ENCODE data around the gene ANXA11. TPM values are rescaled to one million over a fixed set of nuclear protein-coding genes. Genes with fewer than 3 reads are reported as not detected.
A peak's percentile ranks its signal among the peaks of the same experiment; 100 is the strongest.
"Not testable (repeated sequence)": the region's sequence is repeated elsewhere in the genome, so short reads cannot be mapped to it uniquely, and the experiment has no call there.

ANXA11 gene
- total RNA-seq, 1 experiment from 2014 or later = 67.3 TPM

DNA sequence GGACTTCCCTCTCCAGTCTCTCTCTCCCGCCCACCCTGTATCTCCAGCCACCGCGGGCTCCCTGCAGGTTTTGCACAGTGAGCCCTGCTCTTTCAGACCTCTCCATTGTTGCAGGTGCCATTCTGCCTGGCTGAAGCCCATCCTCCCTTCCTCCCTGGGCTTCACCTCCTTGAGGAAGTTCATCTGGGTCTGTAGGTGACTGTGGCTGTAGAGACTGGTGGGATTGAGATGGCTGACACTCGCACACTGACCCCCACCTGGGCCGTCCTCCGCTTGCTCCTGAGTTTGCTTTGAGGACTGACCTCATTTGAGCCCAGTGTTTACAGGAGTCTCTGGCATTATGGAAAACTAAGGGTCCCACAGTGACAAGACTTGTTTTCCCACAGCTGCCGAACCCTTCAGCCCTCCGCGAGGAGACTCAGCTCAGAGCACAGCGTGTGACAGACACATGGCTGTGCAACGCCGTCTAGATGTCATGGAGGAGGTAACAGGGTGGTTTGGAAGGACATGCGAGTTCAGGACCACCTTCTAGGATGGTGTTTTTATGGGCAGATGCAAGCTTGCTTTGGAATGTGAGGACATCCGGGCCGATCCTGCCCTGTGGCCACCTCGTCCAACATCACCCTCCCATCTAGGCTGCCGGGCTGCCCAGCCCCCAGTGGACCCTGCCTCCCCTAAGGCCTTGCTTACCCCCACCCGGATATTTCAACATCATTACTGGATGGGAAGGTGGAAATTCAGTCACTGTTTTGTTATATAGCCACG is 63.5 kb downstream of the ANXA11 start:
- Histone ChIP-seq H3K36me3 (replicated peaks; ENCODE audit: control insufficient read depth, insufficient read depth, low read length) (no peaks in the 10 kb centered on the region), H3K4me3 (ENCODE audit: insufficient read depth, low read depth, low read length) (no peak overlapping the region), H3K27me3 (ENCODE audit: control insufficient read depth, insufficient read depth, low read length) (no peaks in the 10 kb centered on the region)
- peak; percentile 50 for DNase-seq

DNA sequence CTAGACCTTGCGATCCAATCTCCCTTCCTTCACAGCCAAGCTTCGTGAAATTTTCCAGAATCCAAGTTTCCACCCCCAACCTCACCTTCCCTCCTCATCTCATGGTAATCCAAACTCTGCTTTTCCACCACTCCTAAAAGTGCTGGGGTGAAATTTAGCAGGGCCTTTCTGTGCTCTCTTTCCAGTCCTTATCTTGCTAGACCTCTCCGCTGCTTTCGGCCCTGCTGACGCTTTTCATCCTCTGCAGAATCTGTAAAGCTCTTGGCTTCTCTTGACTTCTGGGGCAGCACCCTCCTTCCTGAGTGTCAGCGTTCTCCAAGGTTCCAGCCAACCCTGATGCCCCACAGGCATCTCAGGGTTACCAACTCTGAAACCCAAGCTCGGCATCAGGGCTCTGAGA is 65.1 kb downstream of the ANXA11 start:
- H3K36me3 ChIP-seq (replicated peaks; ENCODE audit: control insufficient read depth, insufficient read depth, low read length) = no peaks in the 10 kb centered on the region
- DNase-seq = no peak
- no peaks in the 10 kb centered on the region for H3K27me3 ChIP-seq (ENCODE audit: control insufficient read depth, insufficient read depth, low read length)
- H3K4me3 ChIP-seq (ENCODE audit: insufficient read depth, low read depth, low read length) = no peak overlapping the region

DNA sequence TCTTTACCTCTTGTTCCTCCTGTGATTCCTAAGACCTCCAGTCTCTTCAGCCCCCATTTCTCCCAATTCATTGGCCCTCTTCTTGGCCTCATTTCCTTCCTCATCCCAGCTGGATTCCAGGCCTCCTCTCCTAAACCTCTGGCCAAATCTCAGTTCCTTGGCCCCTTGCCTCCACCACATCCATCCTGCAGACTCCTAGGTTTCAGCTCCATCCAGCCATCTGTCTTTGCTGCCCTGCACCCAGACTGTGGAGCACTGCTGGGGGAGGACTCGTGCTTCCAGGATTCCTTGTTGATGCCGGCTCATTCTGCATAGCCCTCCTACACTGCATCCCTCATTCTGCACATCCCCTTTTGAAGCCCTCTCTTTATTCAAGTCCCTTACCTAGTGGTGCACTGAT is 66.1 kb downstream of the ANXA11 start:
- no peak for DNase-seq
- Histone ChIP-seq H3K27me3 (ENCODE audit: control insufficient read depth, insufficient read depth, low read length) (no peaks in the 10 kb centered on the region), H3K36me3 (replicated peaks; ENCODE audit: control insufficient read depth, insufficient read depth, low read length) (no peaks in the 10 kb centered on the region), H3K4me3 (ENCODE audit: insufficient read depth, low read depth, low read length) (no peak overlapping the region)

DNA sequence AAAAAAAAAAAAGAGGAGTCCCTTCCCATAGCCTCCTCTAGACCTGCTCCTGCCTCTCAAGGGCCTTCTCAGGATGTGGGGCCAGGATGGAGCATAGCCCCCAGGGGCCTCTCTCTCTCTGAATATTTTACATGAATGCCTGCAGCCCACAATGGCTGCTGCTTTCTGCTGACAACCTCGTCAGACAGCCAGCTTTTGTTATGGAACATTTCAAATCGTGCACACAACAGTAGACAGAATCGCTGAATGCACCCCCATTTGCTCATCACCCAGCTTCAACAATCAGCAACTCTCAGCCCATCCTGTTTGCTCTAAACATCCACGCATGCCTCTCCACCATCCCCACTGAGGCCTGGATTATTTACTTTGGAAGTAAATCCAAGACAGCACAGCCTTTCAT is 67.4 kb downstream of the ANXA11 start:
- Histone ChIP-seq H3K4me3 (ENCODE audit: insufficient read depth, low read depth, low read length) (no peak overlapping the region), H3K36me3 (replicated peaks; ENCODE audit: control insufficient read depth, insufficient read depth, low read length) (no peaks in the 10 kb centered on the region), H3K27me3 (ENCODE audit: control insufficient read depth, insufficient read depth, low read length) (peaks cover 6% of the 10 kb centered on the region)
- peak; percentile 13 for DNase-seq

DNA sequence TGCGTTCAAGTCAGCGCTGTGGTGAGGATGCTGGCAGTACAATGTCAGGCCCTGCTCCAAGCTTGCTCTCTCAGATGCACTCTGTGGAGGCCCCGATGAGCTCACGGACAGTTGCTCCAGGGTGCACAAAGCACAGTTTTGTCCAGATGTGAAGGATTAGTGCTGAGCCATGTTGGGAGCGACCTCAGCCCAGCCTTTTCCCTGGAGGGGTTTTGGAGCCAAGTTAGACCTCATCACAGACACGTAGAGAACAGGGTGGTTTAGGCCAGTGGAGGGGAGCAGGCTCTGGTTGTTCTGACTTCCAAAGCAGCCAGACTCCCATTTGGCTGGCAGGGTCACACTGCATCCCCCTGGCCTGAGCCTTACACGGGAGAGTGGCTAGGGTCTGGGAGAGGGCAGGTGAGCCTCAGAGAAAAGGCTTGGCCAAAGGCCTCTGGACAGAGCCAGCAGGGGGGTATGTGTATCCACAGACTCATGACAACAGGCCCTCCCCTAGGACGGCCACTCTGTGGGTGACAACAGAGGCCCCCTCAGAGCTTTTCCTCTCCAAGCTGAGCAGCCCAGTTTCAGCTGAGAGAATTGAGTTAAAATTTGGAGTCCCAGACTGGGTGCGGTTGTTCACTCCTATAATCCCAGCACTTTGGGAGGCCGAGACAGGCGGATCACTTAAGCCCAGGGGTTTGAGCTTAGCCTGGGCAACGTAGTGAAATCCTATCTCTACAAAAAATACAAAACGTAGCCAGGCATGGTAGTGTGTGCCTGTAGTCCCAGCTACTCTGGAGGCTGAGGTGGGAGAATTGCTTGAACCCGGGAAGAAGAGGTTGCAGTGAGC is 68.1 kb downstream of the ANXA11 start:
- Histone ChIP-seq H3K27me3 (ENCODE audit: control insufficient read depth, insufficient read depth, low read length) (peaks cover 13% of the 10 kb centered on the region), H3K36me3 (replicated peaks; ENCODE audit: control insufficient read depth, insufficient read depth, low read length) (no peaks in the 10 kb centered on the region), H3K4me3 (ENCODE audit: insufficient read depth, low read depth, low read length) (no peak overlapping the region)
- peak; percentile 15 for DNase-seq

DNA sequence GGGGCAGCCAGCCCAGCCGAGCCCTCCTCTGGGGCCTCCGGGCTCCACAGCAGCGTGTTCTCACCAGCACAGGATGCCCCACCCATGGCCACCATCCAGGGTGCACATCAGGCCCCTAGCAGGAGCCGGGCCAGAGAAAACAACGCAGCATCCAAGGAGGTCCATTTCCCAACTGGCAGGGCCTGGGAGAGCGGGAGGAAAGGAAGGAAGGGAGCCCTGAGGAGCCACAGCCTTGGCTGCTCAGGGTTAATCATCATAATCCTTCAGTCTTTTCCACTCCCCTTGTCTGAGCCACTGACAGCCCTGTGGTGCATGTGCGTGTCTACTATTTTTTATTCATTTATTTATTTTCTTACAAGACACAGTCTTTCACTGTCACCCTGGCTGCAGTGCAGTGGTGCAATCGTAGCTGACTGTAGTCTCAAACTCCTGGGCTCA is 69.2 kb downstream of the ANXA11 start:
- peak; percentile 37 for DNase-seq
- Histone ChIP-seq H3K36me3 (replicated peaks; ENCODE audit: control insufficient read depth, insufficient read depth, low read length) (no peaks in the 10 kb centered on the region), H3K27me3 (ENCODE audit: control insufficient read depth, insufficient read depth, low read length) (peaks cover 20% of the 10 kb centered on the region), H3K4me3 (ENCODE audit: insufficient read depth, low read depth, low read length) (no peak overlapping the region)

DNA sequence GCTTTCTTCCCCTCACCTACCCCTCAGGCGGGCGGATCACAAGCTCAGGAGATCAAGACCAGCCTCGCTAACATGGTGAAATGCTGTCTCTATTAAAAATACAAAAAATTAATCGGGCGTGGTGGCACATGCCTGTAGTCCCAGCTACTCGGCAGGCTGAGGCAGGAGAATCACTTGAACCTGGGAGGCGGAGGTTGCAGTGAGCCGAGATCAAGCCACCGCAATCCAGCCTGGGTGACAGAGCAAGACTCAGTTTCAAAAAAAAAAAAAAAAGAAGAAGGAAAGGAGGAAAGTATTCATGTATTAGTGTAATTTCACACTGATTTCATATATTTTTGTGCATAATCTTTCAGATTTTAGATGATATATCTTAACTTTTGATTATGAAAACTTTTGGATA is 71.7 kb downstream of the ANXA11 start:
- peaks cover 20% of the 10 kb centered on the region for H3K27me3 ChIP-seq (ENCODE audit: control insufficient read depth, insufficient read depth, low read length)
- DNase-seq; H3K36me3 ChIP-seq (replicated peaks; ENCODE audit: control insufficient read depth, insufficient read depth, low read length); H3K4me3 ChIP-seq (ENCODE audit: insufficient read depth, low read depth, low read length): not testable (repeated sequence)

DNA sequence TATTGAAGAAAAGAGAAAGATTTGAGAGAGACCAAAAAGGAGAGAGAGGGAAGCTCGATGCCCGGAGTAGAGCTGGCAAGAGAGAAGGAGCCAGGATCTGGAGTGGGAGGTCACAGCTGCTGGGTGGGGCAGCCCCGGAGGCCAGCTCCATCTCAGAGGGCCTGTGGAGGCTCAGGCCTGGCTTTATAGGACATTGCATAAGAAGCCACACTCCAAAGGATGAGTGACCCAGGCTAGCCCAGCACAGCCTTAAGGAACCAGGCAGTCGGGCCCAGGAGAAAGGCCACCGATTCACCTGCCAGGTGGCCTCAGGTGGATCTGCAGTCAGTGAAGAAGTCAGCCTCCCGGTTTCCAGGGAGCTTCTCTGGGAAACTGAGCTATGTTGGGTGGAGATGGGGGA is 72.1 kb downstream of the ANXA11 start:
- H3K4me3 ChIP-seq (ENCODE audit: insufficient read depth, low read depth, low read length) = no peak overlapping the region
- peak; percentile 51 for DNase-seq

DNA sequence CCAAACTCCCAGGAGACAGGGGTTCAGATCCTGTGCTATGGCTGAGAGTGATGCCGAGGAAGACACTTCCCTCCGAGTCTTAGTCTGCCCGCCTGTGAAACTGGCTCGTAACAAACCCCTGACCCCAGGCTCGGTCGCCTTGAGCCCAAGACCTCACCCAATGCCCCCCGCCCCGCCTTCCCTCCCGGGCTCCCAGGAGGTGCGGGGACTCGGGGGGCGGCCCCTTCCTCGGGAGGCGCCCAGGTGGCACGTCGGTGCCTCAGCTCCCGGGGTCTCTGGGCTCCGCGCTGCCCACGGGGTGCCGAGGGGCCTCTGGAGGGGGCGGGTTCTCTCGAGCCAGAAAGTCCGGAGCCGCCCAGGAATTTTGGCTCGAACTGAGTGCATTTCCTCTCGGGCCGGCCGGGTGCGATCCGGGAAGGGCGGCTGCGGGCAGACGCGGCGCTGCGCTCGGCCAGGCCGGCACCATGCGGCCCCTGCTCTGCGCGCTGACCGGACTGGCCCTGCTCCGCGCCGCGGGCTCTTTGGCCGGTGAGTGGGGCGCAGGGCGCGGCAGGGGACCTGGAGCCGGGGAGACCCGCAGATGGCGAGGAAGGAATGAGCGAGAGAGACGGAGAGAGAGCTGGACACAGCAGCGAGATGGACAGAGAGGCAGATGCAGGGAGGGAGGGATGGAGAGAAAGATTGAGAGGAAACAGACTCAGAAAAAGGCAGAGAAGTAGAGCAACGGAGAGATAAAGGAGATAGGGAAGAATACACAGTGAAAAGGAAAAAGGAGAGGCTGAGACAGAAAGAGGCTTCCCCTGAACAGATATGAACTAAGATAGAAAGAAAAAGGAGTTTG is 72.8 kb downstream of the ANXA11 start, which contains the start of gene PLAC9:
TSS of gene PLAC9 (plus strand) at position 432 of the 841 bp plus-strand sequence. CDS start at position 465, 33 bp downstream.
- DNase-seq = peak; percentile 85
- H3K36me3 ChIP-seq (replicated peaks; ENCODE audit: control insufficient read depth, insufficient read depth, low read length) = no peaks in the 10 kb centered on the region
- H3K27me3 ChIP-seq (ENCODE audit: control insufficient read depth, insufficient read depth, low read length) = peaks cover 20% of the 10 kb centered on the region
- peak within 1 kb of the TSS; percentile 53 for H3K4me3 ChIP-seq (ENCODE audit: insufficient read depth, low read depth, low read length)

More for the DNA sequence above, 72.1 kb downstream of the ANXA11 start:
- Histone ChIP-seq H3K27me3 (ENCODE audit: control insufficient read depth, insufficient read depth, low read length) (peaks cover 20% of the 10 kb centered on the region), H3K36me3 (replicated peaks; ENCODE audit: control insufficient read depth, insufficient read depth, low read length) (no peaks in the 10 kb centered on the region)

DNA sequence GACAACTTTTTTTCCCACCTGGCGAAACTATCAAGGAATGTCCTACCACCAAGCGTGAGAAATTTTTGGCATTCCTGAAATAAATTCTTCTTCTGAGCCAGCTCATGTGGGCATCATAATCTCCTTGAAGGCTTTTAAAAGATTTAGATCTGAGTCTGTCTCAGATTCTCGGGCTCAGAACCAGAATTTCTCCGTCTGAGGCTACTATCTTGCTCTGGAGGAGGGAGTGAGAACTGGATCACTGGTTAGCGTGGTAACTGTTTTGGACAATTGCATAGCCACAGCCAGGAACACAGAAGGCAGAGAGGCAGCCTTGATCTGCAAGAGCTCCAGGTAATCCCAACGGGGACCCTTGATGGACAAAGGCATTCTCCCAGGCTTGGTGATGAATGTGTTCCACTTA is 73.8 kb downstream of the ANXA11 start:
- DNase-seq = peak; percentile 72
- H3K4me3 ChIP-seq (ENCODE audit: insufficient read depth, low read depth, low read length) = no peak overlapping the region

DNA sequence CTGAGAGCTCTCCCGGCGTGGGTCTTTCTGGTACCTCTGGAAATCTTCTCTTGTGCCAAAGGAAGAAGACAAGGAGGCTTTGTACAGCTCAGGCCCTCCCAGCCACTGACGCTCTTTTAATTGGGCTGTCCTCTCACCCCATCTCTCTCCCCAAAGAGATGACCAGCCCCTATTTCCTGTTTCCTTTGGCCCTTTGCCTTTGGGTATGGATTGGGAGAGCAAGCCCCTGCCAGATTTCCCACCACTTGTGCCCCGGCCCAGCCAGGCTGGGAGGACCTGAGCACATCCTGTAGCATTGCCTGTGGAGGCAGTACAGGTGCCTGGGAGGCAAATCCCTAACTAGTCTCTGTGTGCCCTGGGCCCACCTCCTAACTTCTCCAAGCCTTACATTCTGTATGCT is 78.5 kb downstream of the ANXA11 start:
- DNase-seq = peak; percentile 19
- no peaks in the 10 kb centered on the region for H3K36me3 ChIP-seq (replicated peaks; ENCODE audit: control insufficient read depth, insufficient read depth, low read length)

More for the DNA sequence above, 73.8 kb downstream of the ANXA11 start:
- Histone ChIP-seq H3K36me3 (replicated peaks; ENCODE audit: control insufficient read depth, insufficient read depth, low read length) (no peaks in the 10 kb centered on the region), H3K27me3 (ENCODE audit: control insufficient read depth, insufficient read depth, low read length) (peaks cover 20% of the 10 kb centered on the region)

DNA sequence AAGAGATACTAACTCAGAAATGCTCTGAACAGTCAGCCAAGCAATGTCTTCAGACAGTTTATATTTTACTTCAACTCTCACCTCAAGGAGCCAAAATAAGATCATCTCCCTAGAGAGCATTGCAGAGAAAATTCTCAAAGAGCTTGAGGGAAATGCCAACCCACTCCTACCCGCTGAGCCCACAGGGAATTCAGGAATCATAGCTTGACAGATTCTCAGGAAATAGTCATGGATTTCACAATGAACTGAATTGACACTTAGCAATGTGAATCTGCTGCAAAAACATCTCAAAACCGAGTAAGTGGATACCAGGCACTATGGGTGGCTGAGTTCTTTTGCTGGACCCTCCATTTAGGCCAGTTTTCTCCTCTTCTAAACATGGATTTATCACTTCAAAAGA is 82.6 kb downstream of the ANXA11 start:
- Histone ChIP-seq H3K27me3 (ENCODE audit: control insufficient read depth, insufficient read depth, low read length) (no peaks in the 10 kb centered on the region), H3K36me3 (replicated peaks; ENCODE audit: control insufficient read depth, insufficient read depth, low read length) (no peaks in the 10 kb centered on the region), H3K4me3 (ENCODE audit: insufficient read depth, low read depth, low read length) (no peak overlapping the region)
- DNase-seq = no peak

More for the DNA sequence above, 78.5 kb downstream of the ANXA11 start:
- H3K27me3 ChIP-seq (ENCODE audit: control insufficient read depth, insufficient read depth, low read length) = peaks cover 3% of the 10 kb centered on the region
- H3K4me3 ChIP-seq (ENCODE audit: insufficient read depth, low read depth, low read length) = no peak overlapping the region

DNA sequence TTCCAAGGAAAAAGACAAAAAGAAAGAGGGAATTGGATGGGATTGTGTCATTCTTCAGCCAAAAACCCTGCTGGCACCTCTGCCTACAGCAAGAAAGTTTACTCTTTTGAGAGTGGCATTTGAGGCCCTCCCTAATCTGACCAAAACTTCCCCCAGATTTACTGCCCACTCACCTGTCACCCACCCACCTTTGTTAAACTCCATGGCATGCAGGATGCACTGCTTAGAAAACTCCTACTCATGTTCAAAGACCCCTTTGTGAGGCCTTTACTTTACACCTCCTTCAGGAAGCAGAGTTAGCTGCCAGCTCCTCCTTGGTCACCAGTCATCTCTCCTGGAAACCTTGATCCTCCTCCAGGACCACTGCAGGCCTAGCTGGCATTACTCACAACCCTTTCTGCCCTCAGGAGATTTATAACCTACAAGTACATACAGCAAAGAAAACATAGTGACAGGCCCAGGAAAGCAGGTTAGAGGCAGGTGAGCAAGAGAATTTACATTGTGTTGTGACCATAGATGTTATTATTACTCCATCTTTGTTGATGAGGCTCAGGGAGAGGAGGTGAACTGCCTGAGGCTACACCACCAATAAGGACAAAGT is 83.1 kb downstream of the ANXA11 start:
- Histone ChIP-seq H3K27me3 (ENCODE audit: control insufficient read depth, insufficient read depth, low read length) (no peaks in the 10 kb centered on the region), H3K36me3 (replicated peaks; ENCODE audit: control insufficient read depth, insufficient read depth, low read length) (no peaks in the 10 kb centered on the region), H3K4me3 (ENCODE audit: insufficient read depth, low read depth, low read length) (no peak overlapping the region)
- DNase-seq = no peak

DNA sequence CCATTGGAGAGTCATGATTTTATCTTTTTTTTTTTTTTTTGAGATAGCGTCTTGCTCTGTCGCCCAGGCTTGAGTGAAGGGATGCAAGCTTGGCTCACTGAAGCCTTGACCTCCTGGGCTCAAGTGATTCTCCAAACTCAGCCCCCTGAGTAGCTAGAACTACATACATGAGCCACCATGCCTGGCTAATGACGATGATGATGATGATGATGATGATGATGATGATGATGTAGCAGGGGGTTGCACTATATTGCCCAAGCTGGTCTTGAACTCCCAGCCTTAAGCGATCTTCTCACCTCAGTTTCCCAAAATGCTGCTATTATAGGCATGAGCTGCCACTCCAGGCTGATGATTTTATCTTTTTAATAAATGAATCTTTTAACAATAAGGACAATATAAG is 86.7 kb downstream of the ANXA11 start:
- no peak overlapping the region for H3K4me3 ChIP-seq (ENCODE audit: insufficient read depth, low read depth, low read length)
- H3K27me3 ChIP-seq (ENCODE audit: control insufficient read depth, insufficient read depth, low read length) = no peaks in the 10 kb centered on the region
- no peak for DNase-seq
- no peaks in the 10 kb centered on the region for H3K36me3 ChIP-seq (replicated peaks; ENCODE audit: control insufficient read depth, insufficient read depth, low read length)
